Peyer's patch (tissue), 4 donors: ENCODE data around the gene CDH23. TPM values are rescaled to one million over a fixed set of nuclear protein-coding genes. Genes with fewer than 3 reads are reported as not detected.

Experiments used
- DNase-seq, 3 donors: peaks; one replicate each; pipeline ENCODE4 v3.0.0-alpha.2; 2017 to 2019
- H3K27ac ChIP-seq, 4 donors: fragments of 200-600 bp; sonication (generic); one replicate each; pipeline ENCODE4 v1.5.1; 2016 to 2019
- H3K27me3 ChIP-seq, 2 donors: fragments of 200-600 bp; sonication (generic); one replicate each; pipeline ENCODE4 v1.5.1; 2019
- H3K36me3 ChIP-seq, 3 donors: fragments of 200-600 bp; sonication (generic); one replicate each; pipeline ENCODE4 v1.5.1; 2016 to 2019
- H3K4me1 ChIP-seq, 4 donors: fragments of 200-600 bp; sonication (generic); one replicate each; pipeline ENCODE4 v1.5.1; 2016 to 2019
- H3K4me3 ChIP-seq, 4 donors: fragments of 200-600 bp; sonication (generic); 1 replicate in 3 of 4; 2 replicates in 1 of 4; pipeline ENCODE4 v1.5.1; 2016 to 2019; ENCODE audit warnings: mild to moderate bottlenecking in 1 of 4
- H3K9me3 ChIP-seq, 4 donors: fragments of 200-600 bp; sonication (generic); one replicate each; pipeline ENCODE4 v1.5.1; 2016 to 2019; ENCODE audit warnings: mild to moderate bottlenecking in 1 of 4
- CTCF ChIP-seq, 6 experiments: fragments of 450-650 bp in 4 of 6; fragments of 200-600 bp in 2 of 6; sonication (generic) in 1 of 6; IDR thresholded peaks; one replicate each; pipeline ENCODE4 v1.5.1; 2017 to 2019; ENCODE audit warnings: antibody characterized with exemption in 6 of 6, mild to moderate bottlenecking in 3 of 6, moderate library complexity in 1 of 6
- POLR2A ChIP-seq, 2 donors: fragments of 450-650 bp; IDR thresholded peaks; one replicate each; pipeline ENCODE4 v1.5.1; 2017; ENCODE audit warnings: antibody characterized with exemption in 2 of 2, mild to moderate bottlenecking in 2 of 2, moderate library complexity in 2 of 2
- total RNA-seq, 4 donors: library from RNA; depleted of rRNA; stranded (reverse); fragments of >200 nt; gene quantifications; one replicate each; pipeline ENCODE4 v1.1.0, GENCODE V29; 2016

CDH23 gene
- total RNA-seq, 4 donors from 2014 or later = 3.2 to 9.9 (median 5.4) TPM

- Histone ChIP-seq H3K27me3 (no peaks in the 10 kb centered on the region), H3K36me3 (no peaks in the 10 kb centered on the region), H3K27ac (no peak overlapping the region), H3K9me3 (no peaks in the 10 kb centered on the region), H3K4me3 (no peak overlapping the region), H3K4me1 (peaks cover 0 to 13% (median 0%) of the 10 kb centered on the region in 4 donors)
- DNase-seq = peak in 1 of 3 donors; percentile 65
- TF ChIP-seq POLR2A (IDR thresholded peaks at IDR 0.05) = no peak
- TF ChIP-seq CTCF (IDR thresholded peaks at IDR 0.05) = no peak
These were observed 252.2 kb downstream of the CDH23 start for GRCh38 chr10:71648933-71649320.

- no peak for DNase-seq
- no peak for TF ChIP-seq CTCF (IDR thresholded peaks at IDR 0.05)
- TF ChIP-seq POLR2A (IDR thresholded peaks at IDR 0.05) = no peak
- no peaks in the 10 kb centered on the region for H3K9me3 ChIP-seq
- no peak overlapping the region for H3K27ac ChIP-seq
- peaks cover 0 to 13% (median 0%) of the 10 kb centered on the region in 4 donors for H3K4me1 ChIP-seq
- H3K4me3 ChIP-seq = no peak overlapping the region
- no peaks in the 10 kb centered on the region for H3K27me3 ChIP-seq
- H3K36me3 ChIP-seq = no peaks in the 10 kb centered on the region
These were observed 252.9 kb downstream of the CDH23 start for GRCh38 chr10:71649631-71650030.

DNA sequence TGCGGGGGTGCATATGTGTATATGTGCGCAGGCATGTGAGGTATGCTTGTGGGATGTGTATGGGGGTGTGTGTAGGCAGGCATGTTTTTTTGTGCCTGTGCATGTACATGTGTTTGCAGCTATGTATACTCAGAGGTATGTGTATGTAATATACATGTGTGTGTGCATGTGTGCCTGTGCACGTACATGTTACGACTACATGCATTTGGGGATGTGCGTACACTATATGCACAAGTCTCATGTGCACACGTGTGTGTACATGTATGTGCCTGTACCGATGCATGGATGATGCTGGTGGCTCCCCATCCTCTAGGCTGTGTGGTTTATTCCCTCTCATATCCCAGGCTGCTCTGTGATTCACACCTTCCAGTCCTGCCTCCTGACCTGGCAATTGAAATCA lies 253.7 kb downstream of the CDH23 start:
- Histone ChIP-seq H3K36me3 (no peaks in the 10 kb centered on the region), H3K4me3 (no peak overlapping the region), H3K27me3 (no peaks in the 10 kb centered on the region), H3K27ac (no peak overlapping the region), H3K9me3 (no peaks in the 10 kb centered on the region), H3K4me1 (peaks cover 0 to 13% (median 0%) of the 10 kb centered on the region in 4 donors)
- no peak for DNase-seq
- TF ChIP-seq CTCF (IDR thresholded peaks at IDR 0.05) (no peak), POLR2A (IDR thresholded peaks at IDR 0.05) (no peak)

- no peaks in the 10 kb centered on the region for H3K36me3 ChIP-seq
- TF ChIP-seq CTCF (IDR thresholded peaks at IDR 0.05) (no peak), POLR2A (IDR thresholded peaks at IDR 0.05) (no peak)
- no peaks in the 10 kb centered on the region for H3K9me3 ChIP-seq
- H3K27me3 ChIP-seq = no peaks in the 10 kb centered on the region
- DNase-seq = no peak
- H3K4me1 ChIP-seq = peaks cover 0 to 13% (median 0%) of the 10 kb centered on the region in 4 donors
- H3K27ac ChIP-seq = no peak overlapping the region
- H3K4me3 ChIP-seq = no peak overlapping the region
These were observed 254.7 kb downstream of the CDH23 start for GRCh38 chr10:71651428-71651827.

DNA sequence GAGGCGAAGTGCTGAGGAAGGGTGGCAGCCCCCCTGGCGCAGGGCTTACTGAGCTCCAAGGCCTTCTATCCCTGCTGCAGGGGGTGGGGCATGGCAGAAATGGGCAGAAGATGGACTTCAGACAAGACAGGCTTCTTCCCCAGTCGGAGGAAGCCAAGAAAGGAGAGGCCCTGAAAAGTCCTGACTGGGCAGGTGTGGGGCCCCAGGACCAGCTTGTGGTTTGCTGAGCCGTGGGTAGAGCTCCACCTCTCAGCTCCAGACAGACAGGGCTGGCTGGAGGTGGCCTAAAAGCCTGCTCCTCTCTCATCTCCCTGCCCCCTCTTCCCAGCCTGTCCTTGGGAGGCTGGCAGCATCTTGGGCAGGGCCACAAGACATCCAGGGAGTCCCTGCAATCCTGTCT lies 255.2 kb downstream of the CDH23 start:
- Histone ChIP-seq H3K27ac (no peak overlapping the region), H3K27me3 (no peaks in the 10 kb centered on the region), H3K9me3 (no peaks in the 10 kb centered on the region), H3K4me1 (peaks cover 0 to 13% (median 0%) of the 10 kb centered on the region in 4 donors), H3K4me3 (no peak overlapping the region), H3K36me3 (no peaks in the 10 kb centered on the region)
- no peak for DNase-seq
- TF ChIP-seq POLR2A (IDR thresholded peaks at IDR 0.05) (no peak), CTCF (IDR thresholded peaks at IDR 0.05) (no peak)

DNA sequence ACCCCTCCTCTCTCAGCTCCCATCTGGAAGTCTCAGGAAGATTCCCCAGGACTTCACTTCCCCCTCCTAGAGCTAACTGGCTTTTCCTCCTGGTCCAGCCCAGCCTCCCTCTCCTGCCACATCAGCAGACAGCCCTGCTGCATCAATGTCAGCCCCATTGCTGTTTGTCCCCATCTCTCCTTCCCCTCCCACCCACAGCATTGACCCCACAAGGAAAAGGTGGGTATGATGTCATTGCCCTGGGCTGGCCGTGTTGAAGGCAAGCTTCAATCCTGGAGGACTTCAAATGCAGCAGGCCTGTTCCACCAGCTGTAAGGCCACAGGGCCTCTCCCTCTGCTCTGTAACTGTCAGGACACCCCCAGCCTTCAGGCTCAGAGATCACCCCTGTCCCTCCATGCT lies 256.3 kb downstream of the CDH23 start:
- no peak for DNase-seq
- Histone ChIP-seq H3K27me3 (no peaks in the 10 kb centered on the region), H3K9me3 (no peaks in the 10 kb centered on the region), H3K4me3 (no peak overlapping the region), H3K4me1 (peaks cover 0 to 13% (median 0%) of the 10 kb centered on the region in 4 donors), H3K36me3 (no peaks in the 10 kb centered on the region), H3K27ac (no peak overlapping the region)
- TF ChIP-seq POLR2A (IDR thresholded peaks at IDR 0.05) (no peak), CTCF (IDR thresholded peaks at IDR 0.05) (no peak)
